Activated B cell treated with CpG ODN at 0.5 μM for 24 hours (primary cell): Measurements from ENCODE around the gene KLF13. TPM values are rescaled to one million over a fixed set of nuclear protein-coding genes. Genes with fewer than 3 reads are reported as not detected.

ENCODE experiments used
- ATAC-seq: fragments of 200-7000 bp; cut with Tn5 transposase; one replicate; pipeline ENCODE4 v1.10.0; 2021; ENCODE audit warnings: low read depth, mild to moderate bottlenecking, moderate library complexity
- CTCF ChIA-PET: fragments of 350-600 bp; sonication (Branson Sonifier 250); formaldehyde crosslinking; loops from one replicate; lab custom pipeline; 2021; ENCODE audit warnings: antibody characterized with exemption; lab: Charles Lee
- POLR2A ChIA-PET: fragments of 350-600 bp; sonication (Branson Sonifier 250); formaldehyde crosslinking; loops from one replicate; lab custom pipeline; 2021; ENCODE audit warnings: antibody characterized with exemption; lab: Charles Lee
- DNase-seq: peaks from one replicate; pipeline ENCODE4 v3.0.0; 2022
- H3K27ac Mint-ChIP-seq: one replicate; pipeline ENCODE4 v1.8.0; 2020; ENCODE audit warnings: mixed read lengths
- H3K27me3 Mint-ChIP-seq: one replicate; pipeline ENCODE4 v1.8.0; 2021; ENCODE audit warnings: mixed read lengths
- H3K36me3 Mint-ChIP-seq: one replicate; pipeline ENCODE4 v1.8.0; 2021; ENCODE audit warnings: low read depth, mixed read lengths
- H3K4me1 Mint-ChIP-seq: one replicate; pipeline ENCODE4 v1.8.0; 2021; ENCODE audit warnings: mixed read lengths
- H3K4me3 Mint-ChIP-seq: one replicate; pipeline ENCODE4 v1.8.0; 2020; ENCODE audit warnings: mild to moderate bottlenecking, mixed read lengths
- H3K9me3 Mint-ChIP-seq: one replicate; pipeline ENCODE4 v1.8.0; 2020; ENCODE audit warnings: mixed read lengths
- intact Hi-C: fragments of 100-400 bp; cut with micrococcal nuclease; formaldehyde crosslinking; loops from one replicate; pipeline ENCODE4 v1.15.1; 2024
- total RNA-seq: library from RNA; stranded (reverse); gene quantifications from 2 replicates; pipeline ENCODE4 v1.2.3, GENCODE V29; 2022
- TF ChIP-seq, protein P1 (sequence below): fragments of 200-600 bp; IDR thresholded peaks from one replicate; pipeline ENCODE4 v1.8.0; 2022; ENCODE audit warnings: antibody characterized with exemption, mild to moderate bottlenecking

Gene KLF13
- total RNA-seq, 1 donor from 2014 or later, result 178 TPM

DNA sequence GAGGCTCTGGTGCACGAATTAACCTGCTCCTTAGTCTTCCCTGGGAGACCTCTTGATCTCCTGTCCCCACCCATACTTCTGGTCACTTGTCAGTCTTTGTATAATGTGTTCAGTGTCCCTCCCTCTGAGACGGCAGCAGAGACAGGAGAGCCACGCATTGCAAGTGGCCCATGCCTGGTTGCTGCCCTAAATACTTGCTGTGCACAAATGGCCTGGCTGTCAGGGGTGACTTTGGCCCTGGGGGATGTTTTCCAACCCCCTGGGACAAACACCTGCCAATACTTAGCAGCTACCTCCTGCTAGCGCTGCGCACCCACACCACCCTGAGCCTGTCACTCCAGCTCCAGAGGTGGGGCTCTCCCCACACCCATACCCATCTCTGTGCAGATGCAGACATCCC, 17.2 kb downstream of the KLF13 start:
- CTCF ChIA-PET, result interaction anchor here (0.6 to 1.2 kb wide), 3 partner anchors 11 to 22 kb away, joined by 3 read pairs; no protein-coding TSS in a partner anchor
- Mint-ChIP-seq H3K27ac (peak overlapping the region; percentile 59), H3K4me3 (no peak overlapping the region), H3K9me3 (no peaks in the 10 kb centered on the region), H3K36me3 (peaks cover 37% of the 10 kb centered on the region), H3K27me3 (no peaks in the 10 kb centered on the region), H3K4me1 (peaks cover 100% of the 10 kb centered on the region)
- ATAC-seq, result no peak
- intact Hi-C loops, result no loop called here
- POLR2A ChIA-PET, result interaction anchor here (1.0 to 8.4 kb wide), 6 partner anchors 14 to 128 kb away, joined by 3 to 94 read pairs (median 4); partner anchors contain the start of gene KLF13
- TF ChIP-seq, protein P1, sequence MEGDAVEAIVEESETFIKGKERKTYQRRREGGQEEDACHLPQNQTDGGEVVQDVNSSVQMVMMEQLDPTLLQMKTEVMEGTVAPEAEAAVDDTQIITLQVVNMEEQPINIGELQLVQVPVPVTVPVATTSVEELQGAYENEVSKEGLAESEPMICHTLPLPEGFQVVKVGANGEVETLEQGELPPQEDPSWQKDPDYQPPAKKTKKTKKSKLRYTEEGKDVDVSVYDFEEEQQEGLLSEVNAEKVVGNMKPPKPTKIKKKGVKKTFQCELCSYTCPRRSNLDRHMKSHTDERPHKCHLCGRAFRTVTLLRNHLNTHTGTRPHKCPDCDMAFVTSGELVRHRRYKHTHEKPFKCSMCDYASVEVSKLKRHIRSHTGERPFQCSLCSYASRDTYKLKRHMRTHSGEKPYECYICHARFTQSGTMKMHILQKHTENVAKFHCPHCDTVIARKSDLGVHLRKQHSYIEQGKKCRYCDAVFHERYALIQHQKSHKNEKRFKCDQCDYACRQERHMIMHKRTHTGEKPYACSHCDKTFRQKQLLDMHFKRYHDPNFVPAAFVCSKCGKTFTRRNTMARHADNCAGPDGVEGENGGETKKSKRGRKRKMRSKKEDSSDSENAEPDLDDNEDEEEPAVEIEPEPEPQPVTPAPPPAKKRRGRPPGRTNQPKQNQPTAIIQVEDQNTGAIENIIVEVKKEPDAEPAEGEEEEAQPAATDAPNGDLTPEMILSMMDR, result no peak
- no peak for DNase-seq

DNA sequence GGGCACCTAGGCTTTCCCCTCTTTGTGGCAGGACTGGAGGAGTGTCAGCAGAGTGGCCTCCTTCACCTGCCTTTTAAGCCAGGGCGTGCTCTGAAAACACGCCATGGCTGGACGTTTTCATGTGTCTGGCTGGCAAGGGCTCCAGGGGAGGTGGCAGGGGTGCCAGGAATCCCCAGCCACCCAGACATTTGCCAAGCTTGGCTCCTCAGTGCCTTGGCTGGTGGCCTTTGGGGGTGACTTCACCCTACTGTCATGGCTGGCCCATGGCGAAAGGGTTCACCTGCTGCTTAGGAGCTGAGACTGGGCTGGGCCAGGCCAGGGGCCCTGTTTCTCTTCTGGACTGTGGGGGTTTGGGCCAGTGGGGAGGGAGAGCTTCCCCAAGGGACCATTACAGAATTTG, 17.6 kb downstream of the KLF13 start:
- ChIA-PET CTCF (interaction anchor here (1.1 to 1.2 kb wide), 2 partner anchors 11 to 22 kb away, joined by 3 read pairs; no protein-coding TSS in a partner anchor), POLR2A (interaction anchor here (0.7 to 8.4 kb wide), 6 partner anchors 14 to 129 kb away, joined by 3 to 94 read pairs (median 4); partner anchors contain the start of gene KLF13)
- peaks cover 100% of the 10 kb centered on the region for H3K4me1 Mint-ChIP-seq
- DNase-seq (no peak), ATAC-seq (no peak)
- no peaks in the 10 kb centered on the region for H3K9me3 Mint-ChIP-seq
- H3K4me3 Mint-ChIP-seq, result peak overlapping the region; percentile 50
- H3K36me3 Mint-ChIP-seq, result peaks cover 37% of the 10 kb centered on the region
- peak overlapping the region; percentile 91 for H3K27ac Mint-ChIP-seq
- TF ChIP-seq, protein P1, result no peak
- intact Hi-C loops, result no loop called here
- no peaks in the 10 kb centered on the region for H3K27me3 Mint-ChIP-seq

DNA sequence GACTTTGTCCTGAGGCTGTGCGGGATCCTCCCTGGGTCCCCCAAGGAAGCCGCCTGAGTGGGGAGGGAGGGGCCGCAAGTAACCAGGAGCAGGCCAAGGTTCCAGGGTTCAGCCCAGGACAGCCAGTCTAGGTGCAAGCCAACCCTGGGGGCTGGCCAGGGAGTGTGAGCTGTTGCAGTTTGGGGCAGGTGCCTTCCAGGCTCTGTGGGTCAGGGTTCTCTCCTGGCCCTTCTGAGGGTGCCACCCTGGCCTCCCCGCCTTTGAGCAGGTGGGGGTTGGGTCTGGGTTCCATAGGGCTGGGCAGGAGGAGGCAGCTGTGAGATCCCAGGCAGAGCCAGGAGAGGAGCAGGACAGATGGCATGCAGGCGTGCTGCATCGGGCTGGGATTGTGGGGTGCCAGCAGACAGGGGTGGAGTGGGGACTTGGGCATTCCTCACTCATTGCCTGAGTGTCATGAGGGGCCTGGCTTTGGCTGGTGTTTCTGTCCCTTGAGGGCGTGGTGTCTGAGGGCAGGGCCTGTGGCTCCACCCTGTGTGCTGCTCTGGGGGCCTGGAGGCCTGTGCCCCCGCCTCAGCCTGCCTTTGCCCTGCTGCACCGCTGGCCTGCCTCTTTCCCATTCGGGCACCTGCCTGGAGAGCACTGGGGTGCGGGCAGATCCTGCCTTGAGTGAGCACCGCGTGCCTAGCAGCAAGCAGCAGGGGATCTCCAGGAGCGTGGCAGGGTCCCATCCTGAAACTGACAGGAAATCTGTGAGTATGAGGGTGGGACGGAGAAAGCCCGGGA, 18.4 kb downstream of the KLF13 start:
- Mint-ChIP-seq H3K27ac (peak overlapping the region; percentile 91), H3K9me3 (no peaks in the 10 kb centered on the region), H3K27me3 (no peaks in the 10 kb centered on the region), H3K4me3 (peak overlapping the region; percentile 88), H3K4me1 (peaks cover 100% of the 10 kb centered on the region), H3K36me3 (peaks cover 44% of the 10 kb centered on the region)
- ChIA-PET POLR2A (interaction anchor here (0.7 to 8.4 kb wide), 10 partner anchors 11 to 130 kb away, joined by 3 to 94 read pairs (median 4); partner anchors contain the start of gene KLF13), CTCF (interaction anchor here (1.1 to 2.0 kb wide), 2 partner anchors 21 to 90 kb away, joined by 3 to 7 read pairs; no protein-coding TSS in a partner anchor)
- TF ChIP-seq, protein P1, result no peak
- intact Hi-C loops, result loop anchor here (1.0 to 5.0 kb wide), 2 partner anchors 8 to 47 kb away; no protein-coding TSS in a partner anchor
- ATAC-seq, result peak; percentile 67
- peak; percentile 41 for DNase-seq

DNA sequence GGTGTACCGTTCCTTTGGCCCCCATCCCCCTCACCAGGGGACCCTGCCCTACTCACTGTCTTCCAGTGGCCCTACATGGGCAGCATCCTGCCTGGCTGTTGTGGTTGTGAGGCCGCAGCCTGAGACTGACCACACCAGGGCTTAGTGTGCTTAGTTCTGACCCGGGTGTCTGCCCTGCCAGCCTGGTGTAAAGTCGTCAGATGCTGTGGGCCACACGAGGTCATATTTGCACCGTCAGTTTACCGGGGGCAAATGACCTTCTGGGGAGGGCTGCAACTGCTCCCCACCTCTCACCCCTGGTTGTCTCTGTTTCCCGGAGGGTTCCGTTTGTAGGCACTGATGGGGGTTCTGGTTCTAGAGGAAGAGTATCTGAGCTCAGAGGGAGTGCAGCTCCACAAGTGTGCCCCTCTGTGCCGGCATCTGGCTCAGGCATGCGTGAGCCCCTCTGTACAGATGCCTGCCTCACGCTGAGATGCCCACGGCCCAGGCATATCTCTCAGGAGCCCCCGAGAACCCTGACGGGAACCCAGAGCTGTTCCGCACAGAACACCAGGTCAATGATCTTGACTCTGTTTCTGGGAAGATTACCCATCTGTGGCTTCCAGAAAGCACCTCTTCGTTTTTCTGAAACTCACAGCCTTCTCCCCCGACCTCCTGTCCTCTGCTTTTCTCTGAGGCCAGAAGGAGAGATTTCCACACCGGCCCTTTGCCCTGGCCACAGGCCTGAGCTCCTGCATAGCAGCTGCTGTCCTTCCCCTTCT, 19.2 kb downstream of the KLF13 start:
- DNase-seq (no peak), ATAC-seq (peak; percentile 11)
- Mint-ChIP-seq H3K27me3 (no peaks in the 10 kb centered on the region), H3K9me3 (no peaks in the 10 kb centered on the region), H3K4me3 (peak overlapping the region; percentile 88), H3K27ac (peak overlapping the region; percentile 91), H3K36me3 (peaks cover 46% of the 10 kb centered on the region), H3K4me1 (peaks cover 100% of the 10 kb centered on the region)
- CTCF ChIA-PET, result interaction anchor here (0.7 to 2.0 kb wide), 3 partner anchors 11 to 89 kb away, joined by 3 to 7 read pairs (median 7); no protein-coding TSS in a partner anchor
- TF ChIP-seq, protein P1, result no peak
- POLR2A ChIA-PET, result interaction anchor here (0.6 to 8.4 kb wide), 16 partner anchors 8 to 148 kb away, joined by 3 to 94 read pairs (median 6); partner anchors contain the start of gene KLF13
- intact Hi-C loops, result loop anchor here (1.0 to 5.0 kb wide), 8 partner anchors 7 to 143 kb away; no protein-coding TSS in a partner anchor
